ENCODE measurements around the gene ATL3.
"Not testable (repeated sequence)": the region's sequence is repeated elsewhere in the genome, so short reads cannot be mapped to it uniquely, and the experiment has no call there.

Gene ATL3

GRCh38 chr11:63681321-63682065 lies 10.3 kb upstream of the ATL3 start, which contains the start of gene RTN3:
RTN3 (plus strand) TSS chr11:63681500; CDS start chr11:63681637, 137 bp downstream.
- DNase-seq: peak; percentile 99

- DNase-seq: no peak
These were observed 9.7 kb upstream of the ATL3 start for GRCh38 chr11:63680834-63681320.

GRCh38 chr11:63673579-63673978 lies 2.4 kb upstream of the ATL3 start:
- DNase-seq: no peak

GRCh38 chr11:63672936-63673539 lies 1.9 kb upstream of the ATL3 start:
- DNase-seq: no peak

GRCh38 chr11:63672156-63672463 lies 934 bp upstream of the ATL3 start:
- no peak for DNase-seq

- DNase-seq: no peak
These were observed 499 bp downstream of the ATL3 start for GRCh38 chr11:63670433-63671321.

GRCh38 chr11:63670096-63670432 lies 1.1 kb downstream of the ATL3 start:
- DNase-seq: no peak

GRCh38 chr11:63667995-63668795 lies 3.0 kb downstream of the ATL3 start:
- DNase-seq: no peak

- DNase-seq: no peak
These were observed 4.3 kb downstream of the ATL3 start for GRCh38 chr11:63666874-63667273.

- DNase-seq: no peak
These were observed 7.4 kb downstream of the ATL3 start for GRCh38 chr11:63663809-63664208.

GRCh38 chr11:63660972-63661371 lies 10.2 kb downstream of the ATL3 start:
- no peak for DNase-seq

GRCh38 chr11:63652671-63653070 lies 18.5 kb downstream of the ATL3 start:
- DNase-seq: no peak

- no peak for DNase-seq
These were observed 28.0 kb downstream of the ATL3 start for GRCh38 chr11:63643205-63643604.

GRCh38 chr11:63641727-63642126 lies 29.4 kb downstream of the ATL3 start:
- no peak for DNase-seq

GRCh38 chr11:63639199-63639832 lies 31.9 kb downstream of the ATL3 start:
- no peak for DNase-seq

GRCh38 chr11:63638436-63638835 lies 32.7 kb downstream of the ATL3 start:
- DNase-seq: not testable (repeated sequence)

GRCh38 chr11:63635762-63636465 lies 35.3 kb downstream of the ATL3 start:
- peak; percentile 32 for DNase-seq

GRCh38 chr11:63629426-63629825 lies 41.8 kb downstream of the ATL3 start:
- no peak for DNase-seq

- no peak for DNase-seq
These were observed 47.5 kb downstream of the ATL3 start for GRCh38 chr11:63623513-63624140.

GRCh38 chr11:63622323-63622722 lies 48.9 kb downstream of the ATL3 start:
- DNase-seq: no peak

- no peak for DNase-seq
These were observed 50.1 kb downstream of the ATL3 start for GRCh38 chr11:63621071-63621470.

All from NK-92 treated with Interleukin-12 subunit alpha and Interleukin-12 subunit beta, amount 100 ng/mL, for 24 hours (cell line).